ENCODE measurements around the gene TIGD6.

DNA sequence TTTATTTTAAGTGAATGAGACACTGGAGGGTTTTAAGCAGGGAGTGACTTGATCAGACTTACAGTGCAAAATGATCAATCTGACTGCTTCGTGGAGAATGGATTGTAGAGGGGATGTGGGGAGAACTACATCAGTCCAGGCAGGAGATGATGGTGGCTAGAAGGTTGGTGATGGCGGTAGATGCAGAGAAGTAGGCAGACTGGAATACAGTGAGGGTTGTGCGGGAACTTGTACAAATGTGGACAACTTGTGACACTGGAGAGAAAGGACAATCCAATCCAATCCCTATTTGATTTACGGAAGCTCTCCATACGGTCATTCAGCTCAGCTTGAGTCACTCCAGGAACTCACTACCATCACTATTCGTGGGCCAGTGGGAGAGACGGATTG, 593 bp downstream of the TIGD6 start:
- TF ChIP-seq, protein P1, sequence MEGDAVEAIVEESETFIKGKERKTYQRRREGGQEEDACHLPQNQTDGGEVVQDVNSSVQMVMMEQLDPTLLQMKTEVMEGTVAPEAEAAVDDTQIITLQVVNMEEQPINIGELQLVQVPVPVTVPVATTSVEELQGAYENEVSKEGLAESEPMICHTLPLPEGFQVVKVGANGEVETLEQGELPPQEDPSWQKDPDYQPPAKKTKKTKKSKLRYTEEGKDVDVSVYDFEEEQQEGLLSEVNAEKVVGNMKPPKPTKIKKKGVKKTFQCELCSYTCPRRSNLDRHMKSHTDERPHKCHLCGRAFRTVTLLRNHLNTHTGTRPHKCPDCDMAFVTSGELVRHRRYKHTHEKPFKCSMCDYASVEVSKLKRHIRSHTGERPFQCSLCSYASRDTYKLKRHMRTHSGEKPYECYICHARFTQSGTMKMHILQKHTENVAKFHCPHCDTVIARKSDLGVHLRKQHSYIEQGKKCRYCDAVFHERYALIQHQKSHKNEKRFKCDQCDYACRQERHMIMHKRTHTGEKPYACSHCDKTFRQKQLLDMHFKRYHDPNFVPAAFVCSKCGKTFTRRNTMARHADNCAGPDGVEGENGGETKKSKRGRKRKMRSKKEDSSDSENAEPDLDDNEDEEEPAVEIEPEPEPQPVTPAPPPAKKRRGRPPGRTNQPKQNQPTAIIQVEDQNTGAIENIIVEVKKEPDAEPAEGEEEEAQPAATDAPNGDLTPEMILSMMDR (IDR thresholded peaks at IDR 0.05; ENCODE audit: extremely low read depth in 1 of 2, insufficient read depth in 1 of 2, low read depth in 1 of 2, low read length in 2 of 2), result no peak
- TF ChIP-seq, protein P2, sequence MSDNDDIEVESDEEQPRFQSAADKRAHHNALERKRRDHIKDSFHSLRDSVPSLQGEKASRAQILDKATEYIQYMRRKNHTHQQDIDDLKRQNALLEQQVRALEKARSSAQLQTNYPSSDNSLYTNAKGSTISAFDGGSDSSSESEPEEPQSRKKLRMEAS (IDR thresholded peaks at IDR 0.05; ENCODE audit: insufficient read depth, insufficient read length), result no peak
- TF ChIP-seq EZH2 (IDR thresholded peaks at IDR 0.05; ENCODE audit: borderline replicate concordance, low read depth, low read length, severe bottlenecking) (no peak), POLR2AphosphoS5 (IDR thresholded peaks at IDR 0.05; ENCODE audit: insufficient read depth, low read depth, low read length) (no peak)
